ENCODE results near the gene TBC1D8B.

- no peak for TF ChIP-seq ZFX (IDR thresholded peaks at IDR 0.05)
- no peak for TF ChIP-seq CTCF (IDR thresholded peaks at IDR 0.05 in 2 of 3, conservative IDR thresholded peaks at IDR 0.05 in 1 of 3; ENCODE audit: borderline replicate concordance in 1 of 3, insufficient read depth in 1 of 3, low read depth in 2 of 3, low read length in 2 of 3)
- no peak for TF ChIP-seq EZH2 (IDR thresholded peaks at IDR 0.05)
- TF ChIP-seq SIN3A (IDR thresholded peaks at IDR 0.05; ENCODE audit: low read depth), result no peak
- TF ChIP-seq, protein P1, sequence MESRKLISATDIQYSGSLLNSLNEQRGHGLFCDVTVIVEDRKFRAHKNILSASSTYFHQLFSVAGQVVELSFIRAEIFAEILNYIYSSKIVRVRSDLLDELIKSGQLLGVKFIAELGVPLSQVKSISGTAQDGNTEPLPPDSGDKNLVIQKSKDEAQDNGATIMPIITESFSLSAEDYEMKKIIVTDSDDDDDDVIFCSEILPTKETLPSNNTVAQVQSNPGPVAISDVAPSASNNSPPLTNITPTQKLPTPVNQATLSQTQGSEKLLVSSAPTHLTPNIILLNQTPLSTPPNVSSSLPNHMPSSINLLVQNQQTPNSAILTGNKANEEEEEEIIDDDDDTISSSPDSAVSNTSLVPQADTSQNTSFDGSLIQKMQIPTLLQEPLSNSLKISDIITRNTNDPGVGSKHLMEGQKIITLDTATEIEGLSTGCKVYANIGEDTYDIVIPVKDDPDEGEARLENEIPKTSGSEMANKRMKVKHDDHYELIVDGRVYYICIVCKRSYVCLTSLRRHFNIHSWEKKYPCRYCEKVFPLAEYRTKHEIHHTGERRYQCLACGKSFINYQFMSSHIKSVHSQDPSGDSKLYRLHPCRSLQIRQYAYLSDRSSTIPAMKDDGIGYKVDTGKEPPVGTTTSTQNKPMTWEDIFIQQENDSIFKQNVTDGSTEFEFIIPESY (IDR thresholded peaks at IDR 0.05; ENCODE audit: extremely low read depth, insufficient replicate concordance, low read length), result no peak
- no peak for TF ChIP-seq SRF (IDR thresholded peaks at IDR 0.05; ENCODE audit: low read depth)
- TF ChIP-seq, protein P2, sequence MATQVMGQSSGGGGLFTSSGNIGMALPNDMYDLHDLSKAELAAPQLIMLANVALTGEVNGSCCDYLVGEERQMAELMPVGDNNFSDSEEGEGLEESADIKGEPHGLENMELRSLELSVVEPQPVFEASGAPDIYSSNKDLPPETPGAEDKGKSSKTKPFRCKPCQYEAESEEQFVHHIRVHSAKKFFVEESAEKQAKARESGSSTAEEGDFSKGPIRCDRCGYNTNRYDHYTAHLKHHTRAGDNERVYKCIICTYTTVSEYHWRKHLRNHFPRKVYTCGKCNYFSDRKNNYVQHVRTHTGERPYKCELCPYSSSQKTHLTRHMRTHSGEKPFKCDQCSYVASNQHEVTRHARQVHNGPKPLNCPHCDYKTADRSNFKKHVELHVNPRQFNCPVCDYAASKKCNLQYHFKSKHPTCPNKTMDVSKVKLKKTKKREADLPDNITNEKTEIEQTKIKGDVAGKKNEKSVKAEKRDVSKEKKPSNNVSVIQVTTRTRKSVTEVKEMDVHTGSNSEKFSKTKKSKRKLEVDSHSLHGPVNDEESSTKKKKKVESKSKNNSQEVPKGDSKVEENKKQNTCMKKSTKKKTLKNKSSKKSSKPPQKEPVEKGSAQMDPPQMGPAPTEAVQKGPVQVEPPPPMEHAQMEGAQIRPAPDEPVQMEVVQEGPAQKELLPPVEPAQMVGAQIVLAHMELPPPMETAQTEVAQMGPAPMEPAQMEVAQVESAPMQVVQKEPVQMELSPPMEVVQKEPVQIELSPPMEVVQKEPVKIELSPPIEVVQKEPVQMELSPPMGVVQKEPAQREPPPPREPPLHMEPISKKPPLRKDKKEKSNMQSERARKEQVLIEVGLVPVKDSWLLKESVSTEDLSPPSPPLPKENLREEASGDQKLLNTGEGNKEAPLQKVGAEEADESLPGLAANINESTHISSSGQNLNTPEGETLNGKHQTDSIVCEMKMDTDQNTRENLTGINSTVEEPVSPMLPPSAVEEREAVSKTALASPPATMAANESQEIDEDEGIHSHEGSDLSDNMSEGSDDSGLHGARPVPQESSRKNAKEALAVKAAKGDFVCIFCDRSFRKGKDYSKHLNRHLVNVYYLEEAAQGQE (IDR thresholded peaks at IDR 0.05; ENCODE audit: low read depth), result no peak
- no peak for TF ChIP-seq POLR2AphosphoS5 (IDR thresholded peaks at IDR 0.05; ENCODE audit: low read depth, low read length)
- no peak for TF ChIP-seq TCF7L2 (IDR thresholded peaks at IDR 0.05; ENCODE audit: borderline replicate concordance, extremely low read depth, insufficient read depth, insufficient read length)
- no peak for TF ChIP-seq EGR1 (IDR thresholded peaks at IDR 0.05; ENCODE audit: low read depth)
- no peak for TF ChIP-seq YY1 (IDR thresholded peaks at IDR 0.05; ENCODE audit: extremely low read depth, insufficient replicate concordance, low read depth, low read length)
- no peak for TF ChIP-seq JUND (IDR thresholded peaks at IDR 0.05)
- TF ChIP-seq EZH2phosphoT487 (IDR thresholded peaks at IDR 0.05; ENCODE audit: borderline replicate concordance), result no peak
Measured at GRCh38 chrX:106902684-106903083, 100.2 kb downstream of the TBC1D8B start.

Data from HCT116 (cell line).